ENCODE results near the gene GPS2.
A peak's percentile ranks its signal among the peaks of the same experiment; 100 is the strongest.

The GPS2 gene

GRCh38 chr17:7321466-7321865 lies 6.3 kb upstream of the GPS2 start:
- H3K4me3 ChIP-seq (ENCODE audit: low read length) = no peak overlapping the region
- no peaks in the 10 kb centered on the region for H3K4me1 ChIP-seq (ENCODE audit: insufficient read depth, low read length)
- peaks cover 81% of the 10 kb centered on the region for H3K36me3 ChIP-seq (ENCODE audit: insufficient read depth, low read length)
- no peak overlapping the region for H2AFZ ChIP-seq (ENCODE audit: low read depth, low read length)
- H3K9me3 ChIP-seq (ENCODE audit: low read length) = no peaks in the 10 kb centered on the region
- H3K27me3 ChIP-seq (ENCODE audit: insufficient read depth, low read length) = no peaks in the 10 kb centered on the region

GRCh38 chr17:7318121-7318860 lies 3.1 kb upstream of the GPS2 start:
- no peaks in the 10 kb centered on the region for H3K9me3 ChIP-seq (ENCODE audit: low read length)
- H3K27me3 ChIP-seq (ENCODE audit: insufficient read depth, low read length) = no peaks in the 10 kb centered on the region
- H3K36me3 ChIP-seq (ENCODE audit: insufficient read depth, low read length) = peaks cover 73% of the 10 kb centered on the region
- no peak overlapping the region for H3K4me3 ChIP-seq (ENCODE audit: low read length)
- peaks cover 20% of the 10 kb centered on the region for H3K4me1 ChIP-seq (ENCODE audit: insufficient read depth, low read length)
- no peak overlapping the region for H2AFZ ChIP-seq (ENCODE audit: low read depth, low read length)

GRCh38 chr17:7317161-7317803 lies 2.1 kb upstream of the GPS2 start:
- Histone ChIP-seq H3K27me3 (ENCODE audit: insufficient read depth, low read length) (no peaks in the 10 kb centered on the region), H2AFZ (ENCODE audit: low read depth, low read length) (no peak overlapping the region), H3K4me3 (ENCODE audit: low read length) (no peak overlapping the region), H3K4me1 (ENCODE audit: insufficient read depth, low read length) (peaks cover 23% of the 10 kb centered on the region), H3K36me3 (ENCODE audit: insufficient read depth, low read length) (peaks cover 73% of the 10 kb centered on the region), H3K9me3 (ENCODE audit: low read length) (no peaks in the 10 kb centered on the region)

GRCh38 chr17:7315570-7316235 lies 543 bp upstream of the GPS2 start:
- Histone ChIP-seq H3K36me3 (ENCODE audit: insufficient read depth, low read length) (peaks cover 69% of the 10 kb centered on the region), H3K9me3 (ENCODE audit: low read length) (no peaks in the 10 kb centered on the region), H3K4me1 (ENCODE audit: insufficient read depth, low read length) (peaks cover 23% of the 10 kb centered on the region)

GRCh38 chr17:7313890-7314718 lies 1.1 kb downstream of the GPS2 start:
- H3K4me3 ChIP-seq (ENCODE audit: low read length) = peak overlapping the region; percentile 92
- no peaks in the 10 kb centered on the region for H3K9me3 ChIP-seq (ENCODE audit: low read length)

More at GRCh38 chr17:7315570-7316235, 543 bp upstream of the GPS2 start:
- Histone ChIP-seq H2AFZ (ENCODE audit: low read depth, low read length) (peak overlapping the region; percentile 58), H3K4me3 (ENCODE audit: low read length) (peak overlapping the region; percentile 92), H3K27me3 (ENCODE audit: insufficient read depth, low read length) (no peaks in the 10 kb centered on the region)

GRCh38 chr17:7313088-7313889 lies 1.9 kb downstream of the GPS2 start:
- peaks cover 65% of the 10 kb centered on the region for H3K36me3 ChIP-seq (ENCODE audit: insufficient read depth, low read length)

More at GRCh38 chr17:7313890-7314718, 1.1 kb downstream of the GPS2 start:
- no peaks in the 10 kb centered on the region for H3K27me3 ChIP-seq (ENCODE audit: insufficient read depth, low read length)
- H2AFZ ChIP-seq (ENCODE audit: low read depth, low read length) = no peak overlapping the region
- peaks cover 26% of the 10 kb centered on the region for H3K4me1 ChIP-seq (ENCODE audit: insufficient read depth, low read length)
- peaks cover 73% of the 10 kb centered on the region for H3K36me3 ChIP-seq (ENCODE audit: insufficient read depth, low read length)

GRCh38 chr17:7312432-7313087 lies 2.6 kb downstream of the GPS2 start:
- Histone ChIP-seq H3K9me3 (ENCODE audit: low read length) (no peaks in the 10 kb centered on the region), H3K4me3 (ENCODE audit: low read length) (no peak overlapping the region), H3K36me3 (ENCODE audit: insufficient read depth, low read length) (peaks cover 58% of the 10 kb centered on the region), H2AFZ (ENCODE audit: low read depth, low read length) (no peak overlapping the region), H3K27me3 (ENCODE audit: insufficient read depth, low read length) (no peaks in the 10 kb centered on the region), H3K4me1 (ENCODE audit: insufficient read depth, low read length) (peaks cover 30% of the 10 kb centered on the region)

More at GRCh38 chr17:7313088-7313889, 1.9 kb downstream of the GPS2 start:
- no peak overlapping the region for H2AFZ ChIP-seq (ENCODE audit: low read depth, low read length)
- H3K27me3 ChIP-seq (ENCODE audit: insufficient read depth, low read length) = no peaks in the 10 kb centered on the region
- peak overlapping the region; percentile 5 for H3K4me3 ChIP-seq (ENCODE audit: low read length)
- H3K9me3 ChIP-seq (ENCODE audit: low read length) = no peaks in the 10 kb centered on the region
- H3K4me1 ChIP-seq (ENCODE audit: insufficient read depth, low read length) = peaks cover 30% of the 10 kb centered on the region

- peaks cover 48% of the 10 kb centered on the region for H3K36me3 ChIP-seq (ENCODE audit: insufficient read depth, low read length)
- no peak overlapping the region for H2AFZ ChIP-seq (ENCODE audit: low read depth, low read length)
- no peaks in the 10 kb centered on the region for H3K9me3 ChIP-seq (ENCODE audit: low read length)
- peaks cover 30% of the 10 kb centered on the region for H3K4me1 ChIP-seq (ENCODE audit: insufficient read depth, low read length)
- no peak overlapping the region for H3K4me3 ChIP-seq (ENCODE audit: low read length)
- no peaks in the 10 kb centered on the region for H3K27me3 ChIP-seq (ENCODE audit: insufficient read depth, low read length)
Measured at GRCh38 chr17:7311110-7311705, 4.0 kb downstream of the GPS2 start.

GRCh38 chr17:7309628-7310027 lies 5.5 kb downstream of the GPS2 start:
- H3K36me3 ChIP-seq (ENCODE audit: insufficient read depth, low read length) = peaks cover 41% of the 10 kb centered on the region

GRCh38 chr17:7308625-7309433 lies 6.3 kb downstream of the GPS2 start:
- peaks cover 13% of the 10 kb centered on the region for H3K4me1 ChIP-seq (ENCODE audit: insufficient read depth, low read length)
- no peaks in the 10 kb centered on the region for H3K9me3 ChIP-seq (ENCODE audit: low read length)
- no peak overlapping the region for H2AFZ ChIP-seq (ENCODE audit: low read depth, low read length)
- H3K27me3 ChIP-seq (ENCODE audit: insufficient read depth, low read length) = no peaks in the 10 kb centered on the region
- peaks cover 38% of the 10 kb centered on the region for H3K36me3 ChIP-seq (ENCODE audit: insufficient read depth, low read length)
- H3K4me3 ChIP-seq (ENCODE audit: low read length) = peak overlapping the region; percentile 90

More at GRCh38 chr17:7309628-7310027, 5.5 kb downstream of the GPS2 start:
- Histone ChIP-seq H3K4me3 (ENCODE audit: low read length) (peak overlapping the region; percentile 90), H2AFZ (ENCODE audit: low read depth, low read length) (no peak overlapping the region), H3K9me3 (ENCODE audit: low read length) (no peaks in the 10 kb centered on the region), H3K27me3 (ENCODE audit: insufficient read depth, low read length) (no peaks in the 10 kb centered on the region), H3K4me1 (ENCODE audit: insufficient read depth, low read length) (peaks cover 20% of the 10 kb centered on the region)
